GM03348 (cell line): ENCODE measurements around the gene PHOX2A.
A peak's percentile ranks its signal among the peaks of the same experiment; 100 is the strongest.

ENCODE experiments used
- DNase-seq: peaks from one replicate; pipeline ENCODE4 v3.0.0; 2012; ENCODE audit warnings: low spot score

The PHOX2A gene

DNA sequence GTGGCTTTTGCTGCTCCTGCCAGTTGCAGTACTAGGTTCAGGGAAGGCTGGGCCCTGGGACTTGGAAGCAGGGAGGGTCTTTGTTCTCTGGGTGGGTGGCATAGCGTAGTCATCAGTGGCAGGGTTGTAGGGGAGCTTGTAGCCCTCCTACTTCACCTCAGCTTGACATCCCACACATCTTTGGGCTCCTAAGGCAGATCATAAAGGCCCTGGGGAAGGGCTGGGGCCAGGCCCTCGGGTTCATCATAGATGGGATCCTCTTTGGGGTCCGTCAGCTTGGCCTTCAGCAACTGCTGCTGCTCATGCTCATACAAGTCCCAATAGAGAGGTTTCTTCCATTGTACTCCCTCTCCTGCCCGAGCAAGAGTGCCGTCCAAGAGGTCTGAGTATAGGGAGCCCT lies 6.0 kb upstream of the PHOX2A start:
- no peak for DNase-seq

DNA sequence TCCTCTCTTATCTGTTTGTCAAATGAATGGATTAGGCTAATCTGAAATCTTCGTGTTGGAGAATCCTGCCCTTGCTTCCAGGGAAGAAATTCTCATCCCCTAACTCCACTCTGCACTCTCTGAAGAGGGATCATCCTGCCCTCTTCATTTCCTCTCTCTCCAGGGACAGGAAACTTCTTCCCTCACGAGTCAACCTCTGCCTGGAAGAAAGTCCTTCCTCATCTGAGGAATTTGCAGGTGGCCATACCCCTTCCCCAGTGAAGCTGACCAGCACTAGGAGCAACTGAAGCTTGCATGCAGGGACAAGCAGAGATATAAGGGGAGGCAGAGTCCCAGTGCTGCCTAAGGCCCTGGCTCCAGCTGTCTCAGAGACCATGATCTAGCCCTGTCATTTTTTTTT lies 3.6 kb upstream of the PHOX2A start:
- no peak for DNase-seq

DNA sequence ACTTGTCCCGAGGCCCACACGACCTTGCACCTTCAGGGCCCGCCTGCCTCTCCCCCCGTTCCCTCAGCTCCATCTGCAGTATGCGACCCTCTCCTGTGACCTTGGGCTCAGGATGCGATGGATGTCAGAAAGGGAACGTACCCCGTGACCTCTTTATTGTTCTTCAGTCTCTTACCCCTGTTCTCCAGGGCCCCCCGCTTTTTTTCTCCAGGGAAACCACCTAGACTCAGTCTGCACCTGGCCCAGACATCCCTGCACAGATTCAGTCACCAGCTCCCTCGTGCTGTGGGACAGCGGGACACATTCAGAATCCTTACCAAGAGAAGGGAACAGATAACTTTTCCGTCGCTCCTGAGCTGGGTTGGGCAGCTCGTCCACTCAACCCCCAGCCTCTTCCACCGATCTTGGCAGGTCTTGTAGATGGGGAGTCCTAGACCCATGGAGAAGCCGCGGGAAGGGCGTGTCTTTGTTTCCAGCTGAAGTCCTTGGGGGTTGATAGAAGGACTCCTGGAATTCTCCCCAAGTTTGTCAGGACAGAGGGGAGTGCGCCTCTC lies 1.4 kb upstream of the PHOX2A start:
- DNase-seq: no peak

DNA sequence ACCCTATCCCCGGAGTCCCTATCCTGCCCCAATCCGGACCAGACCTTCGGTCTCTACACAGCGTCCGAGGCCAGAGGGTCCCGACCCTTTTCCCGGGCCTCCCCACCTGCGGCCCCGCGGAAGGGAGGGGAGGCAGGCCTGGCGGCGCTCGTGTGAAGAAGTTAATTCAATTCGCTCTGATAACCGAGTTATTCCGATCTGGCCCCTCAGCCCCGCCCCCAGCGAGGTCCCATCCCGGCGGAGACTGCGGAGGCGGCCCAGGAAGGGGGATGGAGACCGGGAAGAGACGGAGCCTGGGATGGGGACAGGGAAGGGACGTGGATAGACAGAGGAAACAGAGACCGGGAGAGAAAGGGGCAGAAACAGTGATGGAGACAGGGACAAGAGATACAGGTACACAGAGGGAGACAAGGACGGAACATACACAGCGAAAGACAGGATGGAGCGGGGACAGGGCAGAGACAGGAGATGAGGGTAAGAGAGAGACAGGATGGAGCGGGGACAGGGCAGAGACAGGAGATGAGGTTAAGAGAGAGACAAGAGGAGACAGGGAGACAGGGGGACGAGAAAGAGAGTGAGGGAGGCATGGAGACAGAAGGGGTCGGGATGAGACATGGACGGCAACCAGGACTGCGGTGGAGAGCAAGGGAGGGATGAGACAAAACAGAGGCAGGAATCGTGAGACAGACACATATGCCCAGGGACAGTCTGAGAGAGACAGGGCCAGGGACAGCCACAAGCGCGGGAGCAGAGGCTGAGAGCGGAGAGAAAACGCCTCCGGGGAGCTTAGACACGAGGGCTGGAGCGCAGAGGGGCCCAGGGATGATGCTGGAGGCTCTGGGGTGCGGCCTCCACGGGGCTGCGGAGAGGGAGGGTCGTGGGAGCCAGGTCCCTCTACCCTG lies 636 bp upstream of the PHOX2A start:
- DNase-seq: no peak

DNA sequence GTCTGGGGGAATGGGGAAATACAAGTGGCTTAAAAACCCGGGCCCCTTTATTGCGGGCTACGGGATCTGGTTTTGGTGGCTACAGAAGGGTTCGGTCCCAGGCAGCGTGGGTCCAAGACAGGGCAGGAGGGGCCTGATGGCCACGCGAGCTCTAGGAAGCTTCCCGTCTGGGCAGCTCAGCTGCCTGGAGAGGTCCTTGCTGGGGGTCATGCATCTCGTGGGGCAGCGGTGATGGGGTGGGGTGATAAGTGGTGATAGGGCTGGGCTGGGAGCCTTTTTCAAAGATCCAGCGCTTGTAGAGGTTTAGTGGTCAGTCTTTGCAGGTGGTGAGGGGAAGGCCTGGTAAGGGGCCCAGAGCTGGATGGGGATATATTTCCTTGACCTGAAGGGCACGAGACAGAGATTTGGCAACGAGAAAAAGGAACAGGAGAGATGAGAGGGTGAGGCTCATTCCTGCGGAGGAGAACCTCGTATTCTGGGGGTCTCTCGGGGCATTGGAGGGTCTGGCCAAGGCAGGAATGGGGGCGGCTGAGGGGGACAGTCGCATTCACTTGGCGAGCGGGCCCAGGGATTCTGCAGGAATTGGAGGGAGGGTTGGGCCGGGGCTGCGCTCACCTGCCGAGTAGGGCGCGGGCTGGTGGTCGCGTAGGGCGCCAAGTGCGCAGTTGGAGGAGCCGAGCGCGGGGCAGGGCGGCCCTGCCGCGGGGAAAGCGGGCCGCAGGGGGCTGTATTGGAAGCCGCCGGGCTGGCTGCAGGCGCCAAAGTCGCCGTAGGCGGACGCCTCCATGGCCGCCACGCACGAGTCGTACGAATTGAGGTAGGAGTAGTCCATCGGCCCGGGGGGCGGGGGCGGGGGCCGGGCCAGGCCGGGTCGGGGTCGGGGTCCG lies 560 bp downstream of the PHOX2A start:
- DNase-seq: no peak

DNA sequence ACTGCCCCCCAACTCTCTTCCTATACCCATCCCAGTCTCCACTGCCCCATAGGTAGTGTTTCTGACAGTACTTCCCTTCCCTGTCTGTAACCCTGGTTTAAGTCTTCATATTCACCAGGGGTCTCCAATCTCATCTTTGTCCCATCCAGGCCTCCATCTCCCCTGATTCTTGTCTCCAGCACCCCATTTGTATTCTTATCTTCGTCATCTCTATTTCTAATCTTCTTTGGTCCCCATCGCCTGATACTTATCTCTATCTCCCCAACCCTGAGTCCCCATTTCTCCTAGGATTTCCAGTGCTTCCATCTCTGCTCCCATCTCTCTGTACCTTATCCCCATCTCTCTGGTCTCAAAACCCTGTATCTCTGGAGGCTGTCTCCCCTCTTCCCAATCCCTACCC lies 1.8 kb downstream of the PHOX2A start:
- DNase-seq: no peak

DNA sequence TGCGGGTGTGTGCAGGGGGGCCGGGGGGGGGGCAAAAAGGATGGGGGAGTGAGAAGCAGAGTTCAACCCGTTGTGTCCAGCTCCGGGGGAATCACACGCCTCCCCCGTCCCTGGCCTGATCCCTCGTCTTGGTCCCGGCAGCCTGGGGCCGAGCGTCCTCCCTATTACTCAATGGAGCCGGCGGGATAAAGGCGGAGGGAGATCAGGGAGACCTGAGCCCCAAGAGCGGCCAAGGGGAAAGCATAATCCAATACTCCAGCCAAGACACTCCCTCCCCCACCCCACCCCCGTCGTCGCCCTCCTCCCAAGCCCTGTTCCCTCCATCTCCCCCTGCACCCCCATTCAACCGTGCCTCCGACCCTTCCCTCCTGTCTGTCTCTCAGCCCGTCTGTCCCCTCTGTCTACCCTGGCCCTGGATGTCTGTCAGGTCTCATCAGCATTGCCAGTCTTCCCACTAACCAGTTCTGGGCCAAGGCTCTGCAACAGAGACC lies 2.6 kb downstream of the PHOX2A start:
- no peak for DNase-seq

DNA sequence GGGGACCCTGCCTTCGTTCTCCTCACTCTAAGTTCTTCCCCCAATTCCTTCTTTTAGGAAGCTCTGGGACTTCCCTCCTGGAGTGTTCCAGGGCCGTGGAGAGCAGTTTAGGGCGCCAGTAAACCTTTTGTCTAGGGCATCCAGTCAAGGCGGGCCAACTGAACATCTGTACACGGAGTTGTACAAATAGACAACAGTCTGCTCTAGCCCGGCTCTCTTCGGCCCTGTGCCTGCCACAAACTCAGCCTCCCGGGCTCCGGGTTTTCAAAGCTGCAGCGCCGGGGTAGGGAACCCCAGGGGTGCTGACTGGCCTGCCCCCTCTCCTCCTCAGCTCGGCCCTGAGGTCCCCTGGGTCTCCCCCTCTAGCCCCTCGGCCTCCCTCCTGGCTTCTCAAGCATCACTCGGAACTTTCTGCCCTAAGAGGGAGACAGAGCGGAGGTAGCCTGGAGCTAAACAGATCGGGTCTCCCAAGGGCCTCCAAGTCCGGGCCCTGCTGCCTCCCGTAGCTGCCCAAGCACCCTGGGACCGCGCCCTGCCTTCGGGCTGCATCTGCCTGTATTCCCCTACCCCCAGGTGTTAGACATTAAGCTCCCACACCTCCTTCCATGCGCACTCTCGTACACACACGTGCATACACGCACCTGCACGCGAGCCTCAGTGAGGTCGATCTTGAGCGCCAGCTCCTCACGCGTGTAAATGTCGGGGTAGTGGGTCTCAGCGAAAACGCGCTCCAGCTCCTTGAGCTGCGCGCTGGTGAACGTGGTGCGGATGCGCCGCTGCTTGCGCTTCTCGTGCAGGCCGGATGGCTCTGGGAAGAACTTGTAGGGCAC lies 3.3 kb downstream of the PHOX2A start:
- peak; percentile 36 for DNase-seq

DNA sequence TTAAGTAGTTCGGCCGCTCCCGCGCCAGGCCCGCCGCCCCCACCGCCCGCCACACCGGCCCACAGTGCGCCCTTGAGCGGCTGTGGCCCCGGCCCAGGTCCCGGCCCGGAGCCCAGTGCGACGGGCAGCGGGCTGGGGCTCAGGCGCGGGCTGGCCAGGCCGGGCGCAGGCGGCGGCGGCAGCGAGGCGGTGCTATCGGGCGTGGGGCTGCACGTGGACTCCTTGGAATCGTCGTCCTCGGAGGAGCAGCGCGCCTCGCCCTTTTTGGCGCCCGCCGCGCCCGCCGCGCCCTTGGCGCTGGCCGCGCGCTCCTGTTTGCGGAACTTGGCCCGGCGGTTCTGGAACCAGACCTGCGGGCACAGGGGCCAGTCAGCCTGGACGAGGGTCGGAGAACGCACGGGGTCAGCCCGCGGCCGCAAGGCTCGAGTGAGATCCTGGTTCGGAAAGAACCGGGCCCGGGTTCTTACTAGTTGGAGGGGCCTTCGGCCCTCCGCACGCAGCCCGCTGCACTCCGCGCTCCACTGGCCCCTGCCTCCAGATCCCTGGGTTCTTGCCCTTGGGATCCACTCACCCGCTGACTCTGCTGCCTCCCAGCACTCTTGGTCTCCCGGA lies 4.0 kb downstream of the PHOX2A start:
- peak; percentile 79 for DNase-seq

DNA sequence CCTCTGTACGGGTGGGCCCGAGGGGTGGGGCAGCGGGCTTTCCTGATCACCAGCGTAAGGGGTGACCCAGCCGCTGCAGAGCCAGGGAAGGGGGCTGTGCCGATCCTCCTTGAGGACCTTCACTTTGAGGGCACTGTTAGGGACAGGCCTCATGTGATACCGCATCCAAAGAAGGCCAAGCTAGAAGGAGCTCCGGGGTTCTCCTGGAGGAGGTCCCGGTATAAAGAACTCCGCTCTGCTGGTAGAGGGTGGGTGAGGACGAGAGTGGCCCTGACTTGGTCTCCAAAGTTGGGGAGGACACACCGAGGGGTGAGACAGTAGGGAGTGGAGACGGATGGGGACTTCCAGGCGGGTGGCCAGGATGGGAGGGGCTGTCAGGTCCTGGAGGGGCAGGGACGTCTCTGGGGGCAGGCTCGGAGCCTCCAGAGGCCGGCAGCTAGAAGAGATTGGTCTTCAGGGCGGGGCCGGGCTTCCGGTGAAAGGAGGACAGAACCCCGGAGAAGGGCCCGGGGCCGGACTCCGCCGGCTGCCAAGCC lies 4.6 kb downstream of the PHOX2A start:
- peak; percentile 90 for DNase-seq

DNA sequence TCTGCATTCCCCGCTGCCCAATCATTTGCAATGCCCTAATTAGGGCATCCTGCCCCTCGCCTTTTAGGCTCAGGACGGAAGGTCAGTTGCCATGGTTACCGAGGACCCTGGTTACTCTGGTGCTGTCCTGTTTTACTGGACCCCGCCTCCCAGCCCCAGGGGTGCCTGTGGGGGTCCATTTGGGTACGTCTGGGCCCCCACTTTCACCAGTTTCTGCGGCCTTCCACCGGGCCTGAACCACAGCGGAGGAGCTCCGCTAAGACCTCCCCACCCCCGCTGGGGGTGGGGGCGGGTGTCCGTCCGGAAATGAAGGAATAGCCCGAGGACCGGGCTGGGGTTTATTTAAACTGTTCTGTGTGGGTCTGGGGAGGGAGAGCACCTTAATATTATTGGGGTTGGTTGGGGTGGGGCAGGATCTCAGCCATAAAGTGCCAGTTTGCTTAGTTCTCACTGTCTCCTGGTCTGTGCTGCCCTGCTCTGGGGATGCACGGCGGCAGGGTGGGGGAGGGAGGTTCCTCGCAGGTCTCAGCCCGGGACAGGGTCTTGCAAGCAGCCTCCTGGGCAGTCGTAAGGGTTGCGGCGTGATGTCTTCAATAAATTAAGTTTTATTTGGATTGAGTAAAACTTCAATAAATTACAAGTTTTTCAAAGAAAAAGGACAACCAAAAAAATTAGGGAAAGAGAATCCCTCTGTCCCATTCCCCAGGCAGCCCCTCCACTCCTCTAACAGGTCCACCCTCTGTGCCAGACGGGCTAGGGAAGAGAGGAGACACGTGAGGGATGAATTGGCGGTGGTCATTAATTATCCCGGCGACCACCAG lies 5.3 kb downstream of the PHOX2A start:
- no peak for DNase-seq

DNA sequence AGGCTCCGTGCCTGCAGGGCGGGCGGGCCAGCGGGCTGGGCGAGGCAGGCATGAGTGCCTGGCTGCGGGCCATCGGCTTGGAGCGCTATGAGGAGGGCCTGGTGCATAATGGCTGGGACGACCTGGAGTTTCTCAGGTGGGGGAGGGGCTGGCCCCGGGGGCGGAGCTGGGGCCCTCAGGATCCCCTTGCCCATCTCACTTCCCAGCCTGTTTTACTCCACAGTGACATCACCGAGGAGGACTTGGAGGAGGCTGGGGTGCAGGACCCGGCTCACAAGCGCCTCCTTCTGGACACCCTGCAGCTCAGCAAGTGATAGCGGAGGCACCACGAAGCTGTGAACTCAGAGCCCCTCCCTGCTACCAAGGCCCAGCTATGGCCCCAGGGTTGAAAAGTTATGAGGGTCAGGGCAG lies 5.9 kb downstream of the PHOX2A start:
- peak; percentile 88 for DNase-seq

DNA sequence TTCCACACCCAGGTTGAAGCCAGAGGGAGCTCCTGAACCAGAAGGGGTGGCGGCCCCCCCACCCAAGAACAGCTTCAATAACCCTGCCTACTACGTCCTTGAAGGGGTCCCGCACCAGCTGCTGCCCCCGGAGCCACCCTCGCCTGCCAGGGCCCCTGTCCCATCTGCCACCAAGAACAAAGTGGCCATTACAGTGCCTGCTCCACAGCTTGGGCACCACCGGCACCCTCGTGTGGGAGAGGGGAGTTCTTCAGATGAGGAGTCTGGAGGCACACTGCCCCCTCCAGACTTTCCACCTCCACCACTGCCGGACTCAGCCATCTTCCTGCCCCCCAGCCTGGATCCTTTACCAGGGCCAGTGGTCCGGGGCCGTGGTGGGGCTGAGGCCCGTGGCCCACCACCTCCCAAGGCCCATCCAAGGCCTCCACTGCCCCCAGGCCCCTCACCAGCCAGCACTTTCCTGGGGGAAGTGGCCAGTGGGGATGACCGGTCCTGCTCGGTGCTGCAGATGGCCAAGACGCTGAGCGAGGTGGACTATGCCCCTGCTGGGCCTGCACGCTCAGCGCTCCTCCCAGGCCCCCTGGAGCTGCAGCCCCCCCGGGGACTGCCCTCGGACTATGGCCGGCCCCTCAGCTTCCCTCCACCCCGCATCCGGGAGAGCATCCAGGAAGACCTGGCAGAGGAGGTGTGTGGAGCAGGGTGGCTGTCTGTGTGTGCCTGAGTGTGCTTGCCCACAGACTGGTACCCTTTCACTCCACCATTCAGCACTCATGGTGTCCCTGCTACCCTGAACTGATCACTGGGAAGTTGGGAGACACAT lies 6.7 kb downstream of the PHOX2A start:
- DNase-seq: no peak

DNA sequence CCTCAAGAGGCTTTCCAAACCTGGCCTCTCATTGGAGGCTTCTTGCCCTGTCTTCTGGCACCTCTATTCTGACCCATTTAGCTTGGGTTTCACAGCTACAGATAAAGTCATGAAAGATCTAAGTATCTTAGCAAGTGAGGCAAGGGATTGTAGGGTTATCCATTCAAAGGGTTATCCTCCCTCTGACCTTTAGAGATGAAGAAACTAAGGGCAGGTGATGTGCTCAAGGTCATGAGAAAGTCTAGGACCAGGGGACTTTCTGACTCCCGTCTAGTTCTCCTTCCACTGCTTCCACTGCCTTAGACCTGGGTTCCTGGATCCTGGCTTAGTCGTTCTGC lies 7.2 kb downstream of the PHOX2A start:
- DNase-seq: no peak

DNA sequence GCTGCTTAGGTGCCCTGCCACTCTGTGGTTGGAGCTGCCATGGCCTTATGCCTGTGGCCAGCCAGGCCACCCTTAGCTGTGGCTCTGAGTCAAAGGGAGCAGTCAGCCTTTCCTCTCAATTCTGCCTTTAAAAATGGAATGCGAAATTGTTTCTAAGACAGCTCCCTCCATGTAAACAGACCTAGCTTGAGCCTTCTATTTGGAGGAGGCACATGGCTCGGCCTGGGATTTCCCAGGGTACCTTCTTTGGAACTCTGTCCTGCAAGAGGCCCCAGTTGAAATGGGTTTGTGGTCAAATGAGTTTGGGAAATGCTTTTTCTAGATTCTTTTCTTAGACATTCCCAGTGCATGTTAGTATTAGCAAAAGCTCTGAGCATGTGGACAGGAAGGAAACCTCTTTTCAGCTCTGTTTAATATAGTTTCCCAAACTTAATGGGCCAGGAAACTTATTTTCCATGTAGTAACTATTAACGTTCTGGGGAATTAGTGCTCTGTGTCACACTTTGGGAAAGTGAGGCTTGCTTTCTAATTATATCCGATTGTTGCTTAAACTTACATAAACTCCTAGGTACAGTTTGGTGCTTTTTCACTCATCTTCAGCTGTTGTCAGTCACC lies 7.8 kb downstream of the PHOX2A start:
- no peak for DNase-seq

DNA sequence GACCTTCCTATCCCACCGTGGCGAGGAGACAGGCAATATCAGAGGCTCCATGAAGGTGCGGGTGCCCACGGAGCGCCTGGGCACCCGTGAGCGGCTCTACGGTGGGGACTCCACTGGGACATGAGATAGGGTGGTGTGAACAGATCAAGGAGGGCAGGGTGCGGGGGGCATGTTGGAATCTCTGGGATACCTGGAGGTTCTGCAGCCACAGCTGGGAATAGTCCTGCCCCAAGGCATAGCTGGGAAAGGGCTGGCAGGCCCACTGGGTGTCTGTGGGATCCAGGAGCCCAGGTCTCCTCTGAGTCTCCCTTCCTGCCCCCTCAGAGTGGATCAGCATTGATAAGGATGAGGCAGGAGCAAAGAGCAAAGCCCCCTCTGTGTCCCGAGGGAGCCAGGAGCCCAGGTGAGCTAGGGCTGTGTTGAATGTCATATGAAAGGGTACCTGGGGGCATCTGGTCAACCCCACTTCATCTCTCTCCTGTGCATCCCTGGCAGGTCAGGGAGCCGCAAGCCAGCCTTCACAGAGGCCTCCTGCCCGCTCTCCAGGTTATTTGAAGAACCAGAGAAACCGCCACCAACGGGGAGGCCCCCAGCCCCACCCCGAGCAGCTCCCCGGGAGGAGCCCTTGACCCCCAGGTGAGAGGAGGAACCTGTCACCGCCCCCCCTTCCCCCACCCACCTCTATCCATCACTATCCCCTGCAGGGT lies 8.5 kb downstream of the PHOX2A start:
- no peak for DNase-seq

DNA sequence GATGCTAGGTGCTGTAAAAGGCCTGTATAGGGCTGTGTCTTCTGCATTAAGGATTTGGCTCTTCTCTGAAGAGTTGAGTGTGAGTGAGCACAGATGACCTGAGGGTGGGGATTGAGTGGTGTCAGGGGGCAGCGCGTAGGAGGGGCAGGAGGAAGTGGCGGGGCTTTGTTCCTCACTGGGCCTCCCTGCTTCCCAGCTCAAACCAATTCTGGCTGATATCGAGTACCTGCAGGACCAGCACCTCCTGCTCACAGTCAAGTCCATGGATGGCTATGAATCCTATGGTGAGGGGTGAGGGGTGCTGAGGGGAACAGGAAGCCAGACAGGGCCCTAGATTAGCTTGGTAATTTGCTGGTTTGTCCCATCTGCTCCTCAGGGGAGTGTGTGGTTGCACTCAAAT lies 9.1 kb downstream of the PHOX2A start:
- DNase-seq: no peak

DNA sequence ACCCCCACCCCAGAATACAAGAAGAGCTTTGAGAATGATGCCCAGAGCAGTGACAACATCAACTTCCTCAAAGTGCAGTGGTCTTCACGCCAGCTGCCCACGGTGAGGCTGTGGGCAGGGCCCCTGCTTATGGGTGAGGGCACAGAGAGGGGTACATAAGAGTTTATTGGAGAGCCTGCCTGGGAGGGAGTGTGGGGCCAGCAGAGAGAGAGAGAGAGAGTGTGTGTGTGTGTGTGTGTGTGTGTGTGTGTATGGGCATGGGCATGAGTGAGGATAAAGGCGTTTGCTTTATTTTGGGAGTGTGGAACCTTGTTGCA lies 9.5 kb downstream of the PHOX2A start:
- DNase-seq: no peak
